PC-3 (cell line): ENCODE measurements around the gene ISM2.

Experiments used
- CTCF ChIP-seq: fragments of 300-600 bp; sonication (generic); conservative IDR thresholded peaks from 2 replicates; pipeline ENCODE4 v1.5.1; 2017; ENCODE audit warnings: antibody characterized with exemption, low read depth, mild to moderate bottlenecking, low read length
- EZH2 ChIP-seq: fragments of 300-600 bp; sonication (generic); IDR thresholded peaks from one replicate; pipeline ENCODE4 v1.6.1; 2017; ENCODE audit warnings: antibody characterized with exemption, mild to moderate bottlenecking, low read length; ENCODE audit not compliant: unreplicated experiment
- EZH2phosphoT487 ChIP-seq: fragments of 300-600 bp; sonication (generic); IDR thresholded peaks from 2 replicates; pipeline ENCODE4 v1.6.1; 2018; ENCODE audit warnings: mild to moderate bottlenecking, antibody characterized with exemption, low read length, borderline replicate concordance

GRCh38 chr14:77478029-77478428 is 20.6 kb downstream of the ISM2 start:
- no peak for TF ChIP-seq CTCF
- no peak for TF ChIP-seq EZH2
- no peak for TF ChIP-seq EZH2phosphoT487
